CD8-positive, alpha-beta memory T cell (primary cell): ENCODE data around the gene KRT81. TPM values are rescaled to one million over a fixed set of nuclear protein-coding genes. Genes with fewer than 3 reads are reported as not detected.

ENCODE experiments used
- CTCF ChIA-PET: fragments of 350-600 bp; sonication (Branson Sonifier 250); formaldehyde crosslinking; loops from one replicate; lab custom pipeline; 2021; ENCODE audit warnings: antibody characterized with exemption; lab: Charles Lee
- POLR2A ChIA-PET: fragments of 350-600 bp; sonication (Branson Sonifier 250); formaldehyde crosslinking; loops from one replicate; lab custom pipeline; 2021; ENCODE audit warnings: antibody characterized with exemption; lab: Charles Lee
- DNase-seq, 5 donors: peaks; one replicate each; pipeline versions ENCODE4 v3.0.0 to v3.0.0-alpha.2; 2020 to 2022; ENCODE audit warnings: mixed read lengths in 1 of 5
- H3K27ac ChIP-seq: one replicate; pipeline ENCODE4 v1.7.0; 2013; ENCODE audit warnings: low read depth, mild to moderate bottlenecking, low read length, moderate library complexity
- H3K27me3 ChIP-seq: 2 replicates; pipeline ENCODE4 v1.7.0; 2013; ENCODE audit warnings: low read length, mild to moderate bottlenecking; ENCODE audit not compliant: insufficient read depth, poor library complexity, severe bottlenecking
- H3K36me3 ChIP-seq: 2 replicates; pipeline ENCODE4 v1.7.0; 2013; ENCODE audit warnings: mild to moderate bottlenecking, low read length, moderate library complexity; ENCODE audit not compliant: insufficient read depth
- H3K4me1 ChIP-seq: 2 replicates; pipeline ENCODE4 v1.7.0; 2013; ENCODE audit warnings: mild to moderate bottlenecking, low read length, moderate library complexity; ENCODE audit not compliant: insufficient read depth
- H3K4me3 ChIP-seq: 2 replicates; pipeline ENCODE4 v1.7.0; 2013; ENCODE audit warnings: mild to moderate bottlenecking, low read length
- H3K9me3 ChIP-seq: 2 replicates; pipeline ENCODE4 v1.7.0; 2013; ENCODE audit warnings: mild to moderate bottlenecking, low read length
- H3K27ac Mint-ChIP-seq, 8 donors: one replicate each; pipeline ENCODE4 v1.8.0; 2020 to 2021; ENCODE audit warnings: mixed read lengths in 8 of 8, mild to moderate bottlenecking in 6 of 8, inconsistent platforms in 3 of 8, moderate library complexity in 3 of 8
- H3K27me3 Mint-ChIP-seq, 2 donors: one replicate each; pipeline ENCODE4 v1.8.0; 2020 to 2021; ENCODE audit warnings: mixed read lengths in 2 of 2, mild to moderate bottlenecking in 1 of 2, moderate library complexity in 1 of 2
- H3K36me3 Mint-ChIP-seq, 3 donors: one replicate each; pipeline ENCODE4 v1.8.0; 2020 to 2021; ENCODE audit warnings: mixed read lengths in 3 of 3, inconsistent platforms in 1 of 3, mild to moderate bottlenecking in 1 of 3
- H3K4me1 Mint-ChIP-seq, 3 donors: one replicate each; pipeline ENCODE4 v1.8.0; 2020 to 2021; ENCODE audit warnings: mixed read lengths in 3 of 3, inconsistent platforms in 1 of 3, mild to moderate bottlenecking in 1 of 3
- H3K4me3 Mint-ChIP-seq, 7 donors: one replicate each; pipeline ENCODE4 v1.8.0; 2020 to 2021; ENCODE audit warnings: mixed read lengths in 7 of 7, mild to moderate bottlenecking in 6 of 7, moderate library complexity in 4 of 7, inconsistent platforms in 2 of 7
- H3K9me3 Mint-ChIP-seq, 5 donors: one replicate each; pipeline ENCODE4 v1.8.0; 2020 to 2022; ENCODE audit warnings: mixed read lengths in 5 of 5, mild to moderate bottlenecking in 3 of 5, moderate library complexity in 2 of 5, inconsistent platforms in 1 of 5
- polyA plus RNA-seq: library from polyadenylated mRNA; unstranded; fragments of 300-500 nt; fragmentation: Illumina TruSeq; gene quantifications from one replicate; pipeline ENCODE4 v1.2.3, GENCODE V29; 2021
- total RNA-seq, 2 experiments: library from RNA; stranded (reverse); gene quantifications; one replicate each; pipeline ENCODE4 v1.2.3, GENCODE V29; 2021

KRT81 gene
- total RNA-seq = not detected
- not detected for polyA plus RNA-seq

GRCh38 chr12:52291267-52291935 is at the start of gene KRT81:
TSS of gene KRT81 (minus strand) at chr12:52291534. CDS start at chr12:52291465, 69 bp downstream.
- Mint-ChIP-seq H3K27me3 (peaks cover 9 to 33% of the 10 kb centered on the region in 2 donors), H3K27ac (peak within 1 kb of the TSS in 1 of 8 donors; percentile 27), H3K4me3 (no peak within 1 kb of the TSS), H3K9me3 (no peaks in the 10 kb centered on the region), H3K36me3 (peaks cover 0 to 1% (median 0%) of the 10 kb centered on the region in 3 donors), H3K4me1 (peaks cover 4 to 10% (median 8%) of the 10 kb centered on the region in 3 donors)
- Histone ChIP-seq H3K27me3 (no peaks in the 10 kb centered on the region), H3K4me1 (no peaks in the 10 kb centered on the region), H3K9me3 (no peaks in the 10 kb centered on the region), H3K27ac (no peak within 1 kb of the TSS), H3K4me3 (no peak within 1 kb of the TSS), H3K36me3 (no peaks in the 10 kb centered on the region)
- CTCF ChIA-PET = no interaction called here
- POLR2A ChIA-PET = no interaction called here
- DNase-seq = no peak

DNA sequence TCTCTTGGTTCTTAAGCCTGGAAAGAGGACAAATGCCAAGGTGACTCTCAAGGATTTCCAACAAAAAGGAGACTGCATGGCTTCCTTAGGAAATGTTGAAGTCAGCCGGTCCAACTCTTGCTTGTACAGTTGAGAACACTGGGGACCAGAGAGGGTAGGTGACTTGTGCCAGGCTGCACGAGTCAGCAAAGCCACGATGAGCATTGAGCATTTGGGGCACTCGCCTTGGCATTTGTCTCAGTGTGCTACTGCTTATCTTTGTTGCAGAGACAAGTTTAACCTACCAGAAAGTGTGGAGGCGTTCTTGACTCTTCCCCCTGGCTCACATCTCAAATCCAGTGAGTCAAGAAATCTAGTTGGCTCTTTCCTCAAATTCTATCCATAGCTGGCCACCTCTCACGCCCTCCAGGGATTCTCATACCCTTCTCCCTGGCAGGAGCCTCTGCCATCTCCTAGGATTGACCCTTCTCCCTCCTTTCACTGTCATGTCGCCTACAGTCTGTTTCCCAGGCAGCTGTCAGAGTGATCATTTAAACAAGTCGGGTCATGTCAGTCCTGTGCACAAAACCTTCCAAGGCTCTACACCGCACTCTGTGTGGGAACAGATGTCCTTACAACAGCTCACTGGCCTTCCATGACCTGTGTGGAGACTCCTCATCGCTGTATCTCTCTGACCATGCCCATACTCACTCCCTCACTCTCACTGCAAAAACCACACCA is 47.1 kb upstream of the KRT81 start:
- Histone ChIP-seq H3K27me3 (no peaks in the 10 kb centered on the region), H3K27ac (no peak overlapping the region), H3K4me3 (no peak overlapping the region), H3K4me1 (no peaks in the 10 kb centered on the region), H3K36me3 (no peaks in the 10 kb centered on the region), H3K9me3 (no peaks in the 10 kb centered on the region)
- Mint-ChIP-seq H3K27me3 (peaks cover 23 to 43% of the 10 kb centered on the region in 2 donors), H3K4me1 (no peaks in the 10 kb centered on the region), H3K27ac (no peak overlapping the region), H3K9me3 (peaks cover 0 to 9% (median 2%) of the 10 kb centered on the region in 5 donors), H3K36me3 (peaks cover 0 to 4% (median 0%) of the 10 kb centered on the region in 3 donors), H3K4me3 (peak overlapping the region in 1 of 7 donors; percentile 10)
- CTCF ChIA-PET = interaction anchor here (1.6 to 2.1 kb wide), 2 partner anchors 10 to 11 kb away, joined by 4 to 9 read pairs; no protein-coding TSS in a partner anchor
- POLR2A ChIA-PET = no interaction called here
- DNase-seq = no peak

DNA sequence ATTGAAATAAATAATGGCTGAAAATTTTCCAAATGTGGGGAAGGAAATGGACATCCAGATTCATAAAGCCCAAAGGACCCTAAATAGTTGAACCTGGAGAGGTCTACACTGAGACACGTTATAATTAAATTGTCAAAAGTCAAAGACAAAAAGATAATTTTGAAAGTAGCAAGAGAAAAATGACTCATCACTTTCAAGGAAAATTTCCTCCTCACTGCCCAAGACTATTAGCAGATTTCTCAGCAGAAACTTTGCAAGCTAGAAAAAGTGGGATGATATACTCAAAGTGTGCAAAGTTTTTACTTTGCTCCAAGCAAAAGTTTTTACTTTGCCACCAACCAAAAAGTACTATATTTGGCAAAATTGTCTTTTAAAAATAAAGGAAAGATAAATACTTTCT is 45.7 kb upstream of the KRT81 start:
- H3K36me3 Mint-ChIP-seq = peaks cover 0 to 4% (median 0%) of the 10 kb centered on the region in 3 donors
- H3K27me3 ChIP-seq = no peaks in the 10 kb centered on the region
- H3K27me3 Mint-ChIP-seq = peaks cover 24 to 43% of the 10 kb centered on the region in 2 donors
- no peak overlapping the region for H3K27ac Mint-ChIP-seq
- no peak for DNase-seq
- no peaks in the 10 kb centered on the region for H3K9me3 ChIP-seq
- peaks cover 0 to 6% (median 2%) of the 10 kb centered on the region in 5 donors for H3K9me3 Mint-ChIP-seq
- no peak overlapping the region for H3K4me3 ChIP-seq
- no peak overlapping the region for H3K4me3 Mint-ChIP-seq
- H3K36me3 ChIP-seq = no peaks in the 10 kb centered on the region
- CTCF ChIA-PET = interaction anchor here (1.0 kb wide), 1 partner anchor 15 kb away, joined by 4 read pairs; no protein-coding TSS in a partner anchor
- POLR2A ChIA-PET = no interaction called here
- H3K4me1 ChIP-seq = no peaks in the 10 kb centered on the region
- H3K4me1 Mint-ChIP-seq = no peaks in the 10 kb centered on the region
- H3K27ac ChIP-seq = no peak overlapping the region

- Histone ChIP-seq H3K27me3 (no peaks in the 10 kb centered on the region), H3K36me3 (no peaks in the 10 kb centered on the region), H3K9me3 (no peaks in the 10 kb centered on the region), H3K27ac (no peak overlapping the region), H3K4me3 (no peak overlapping the region), H3K4me1 (no peaks in the 10 kb centered on the region)
- Mint-ChIP-seq H3K4me3 (no peak overlapping the region), H3K36me3 (peaks cover 0 to 4% (median 0%) of the 10 kb centered on the region in 3 donors), H3K9me3 (peaks cover 0 to 6% (median 2%) of the 10 kb centered on the region in 5 donors), H3K27me3 (peaks cover 22 to 40% of the 10 kb centered on the region in 2 donors), H3K27ac (no peak overlapping the region), H3K4me1 (no peaks in the 10 kb centered on the region)
- ChIA-PET POLR2A (no interaction called here), CTCF (interaction anchor here (1.0 kb wide), 1 partner anchor 15 kb away, joined by 4 read pairs; no protein-coding TSS in a partner anchor)
- DNase-seq = no peak
These were observed 45.3 kb upstream of the KRT81 start for GRCh38 chr12:52336641-52337040.

- no peaks in the 10 kb centered on the region for H3K27me3 ChIP-seq
- Mint-ChIP-seq H3K27me3 (peaks cover 20 to 36% of the 10 kb centered on the region in 2 donors), H3K27ac (no peak overlapping the region), H3K4me1 (no peaks in the 10 kb centered on the region), H3K9me3 (peaks cover 0 to 6% (median 2%) of the 10 kb centered on the region in 5 donors), H3K4me3 (no peak overlapping the region), H3K36me3 (peaks cover 0 to 4% (median 0%) of the 10 kb centered on the region in 3 donors)
- H3K27ac ChIP-seq = no peak overlapping the region
- H3K36me3 ChIP-seq = no peaks in the 10 kb centered on the region
- no peaks in the 10 kb centered on the region for H3K4me1 ChIP-seq
- CTCF ChIA-PET = no interaction called here
- no peak overlapping the region for H3K4me3 ChIP-seq
- H3K9me3 ChIP-seq = no peaks in the 10 kb centered on the region
- POLR2A ChIA-PET = no interaction called here
- DNase-seq = peak in 1 of 5 donors; percentile 13
These were observed 44.4 kb upstream of the KRT81 start for GRCh38 chr12:52335598-52336262.

- H3K4me3 ChIP-seq = no peak overlapping the region
- Mint-ChIP-seq H3K36me3 (peaks cover 0 to 4% (median 0%) of the 10 kb centered on the region in 3 donors), H3K9me3 (peaks cover 0 to 6% (median 2%) of the 10 kb centered on the region in 5 donors), H3K27ac (no peak overlapping the region), H3K4me1 (no peaks in the 10 kb centered on the region), H3K27me3 (peaks cover 15 to 26% of the 10 kb centered on the region in 2 donors), H3K4me3 (no peak overlapping the region)
- no peaks in the 10 kb centered on the region for H3K27me3 ChIP-seq
- H3K36me3 ChIP-seq = no peaks in the 10 kb centered on the region
- H3K4me1 ChIP-seq = no peaks in the 10 kb centered on the region
- CTCF ChIA-PET = no interaction called here
- no peak overlapping the region for H3K27ac ChIP-seq
- DNase-seq = no peak
- POLR2A ChIA-PET = no interaction called here
- H3K9me3 ChIP-seq = no peaks in the 10 kb centered on the region
These were observed 42.9 kb upstream of the KRT81 start for GRCh38 chr12:52334185-52334584.

DNA sequence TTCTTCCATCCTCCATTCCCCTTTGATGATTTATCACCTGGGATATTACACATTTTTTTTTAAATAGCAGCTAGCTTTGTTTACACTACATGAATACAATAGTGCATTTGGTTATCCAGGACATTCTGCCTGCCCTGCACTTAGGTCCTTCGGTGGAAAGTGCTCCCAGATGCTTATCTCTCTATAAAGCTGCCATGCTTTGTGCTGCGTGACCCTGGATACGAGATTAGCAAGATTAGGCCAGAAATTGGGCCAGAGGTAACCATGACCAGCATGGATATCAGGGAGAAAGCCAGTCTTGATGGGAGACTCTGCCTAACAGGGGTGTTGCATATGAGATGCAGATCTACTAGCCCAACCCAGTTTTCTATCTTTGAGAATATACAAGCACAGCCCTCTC is 42.0 kb upstream of the KRT81 start:
- no peak for DNase-seq
- Mint-ChIP-seq H3K9me3 (peaks cover 0 to 6% (median 2%) of the 10 kb centered on the region in 5 donors), H3K36me3 (peaks cover 0 to 4% (median 0%) of the 10 kb centered on the region in 3 donors), H3K4me1 (no peaks in the 10 kb centered on the region), H3K27me3 (peaks cover 15 to 18% of the 10 kb centered on the region in 2 donors), H3K4me3 (no peak overlapping the region), H3K27ac (no peak overlapping the region)
- no peaks in the 10 kb centered on the region for H3K9me3 ChIP-seq
- H3K27me3 ChIP-seq = no peaks in the 10 kb centered on the region
- H3K27ac ChIP-seq = no peak overlapping the region
- no peak overlapping the region for H3K4me3 ChIP-seq
- no peaks in the 10 kb centered on the region for H3K36me3 ChIP-seq
- H3K4me1 ChIP-seq = no peaks in the 10 kb centered on the region
- POLR2A ChIA-PET = no interaction called here
- CTCF ChIA-PET = no interaction called here
